HepG2 (cell line): Measurements from ENCODE around the gene S100A7. TPM values are rescaled to one million over a fixed set of nuclear protein-coding genes. Genes with fewer than 3 reads are reported as not detected.

ENCODE experiments used
- ATAC-seq: fragments of 200-7000 bp; cut with Tn5 transposase; 3 replicates; pipeline ENCODE4 v1.9.1; 2020; ENCODE audit warnings: mild to moderate bottlenecking, moderate library complexity
- BruUV-seq: library from RNA; stranded (reverse); fragments of 400-500 nt; replicated peaks from 2 replicates; lab custom pipeline; 2021; lab: Mats Ljungman, UMichigan
- CTCF ChIA-PET: fragments of 300-600 bp; formaldehyde crosslinking; extraction: SDS; loops from one replicate; lab custom pipeline; 2021; ENCODE audit warnings: low total read pairs, inconsistent platforms, low intra/inter-chr PET ratio; lab: Yijun Ruan, JAX
- POLR2A ChIA-PET: fragments of 350-600 bp; sonication (Branson Sonifier 250); formaldehyde crosslinking; loops from one replicate; lab custom pipeline; 2020; ENCODE audit warnings: antibody characterized with exemption, inconsistent platforms; lab: Yijun Ruan, JAX
- DNase-seq: peaks from one replicate; pipeline ENCODE4 v3.0.0-alpha.2; 2015; ENCODE audit warnings: low spot score
- FAIRE-seq: peaks from 3 replicates; lab custom pipeline; 2011; peaks lifted over from hg19 to GRCh38; lab: Jason Lieb, UNC
- H2AFZ ChIP-seq: one replicate; pipeline ENCODE4 v1.6.1; 2011; ENCODE audit warnings: low read length, inconsistent platforms
- H3K27ac ChIP-seq: fragments of 300-600 bp; 3 replicates; pipeline ENCODE4 v1.8.0; 2011; ENCODE audit warnings: mixed run types, mild to moderate bottlenecking, mixed read lengths, low read length, inconsistent platforms; ENCODE audit not compliant: insufficient read depth; ENCODE audit errors: extremely low read length
- H3K27me3 ChIP-seq, 2 experiments: fragments of 200-600 bp in 1 of 2; 2 replicates in 1 of 2; 3 replicates in 1 of 2; pipeline versions ENCODE4 v1.6.0 to v1.8.0; 2011; ENCODE audit warnings: low read length in 2 of 2, mild to moderate bottlenecking in 2 of 2, moderate library complexity in 2 of 2, inconsistent platforms in 1 of 2; ENCODE audit not compliant: insufficient read depth in 2 of 2, control insufficient read depth in 1 of 2
- H3K36me3 ChIP-seq, 2 experiments: fragments of 200-600 bp in 1 of 2; replicated peaks in 1 of 2; 2 replicates in 1 of 2; 3 replicates in 1 of 2; pipeline versions ENCODE4 v1.5.1 to v1.8.0; 2011; ENCODE audit warnings: low read length in 2 of 2, inconsistent platforms in 1 of 2; ENCODE audit not compliant: insufficient read depth in 2 of 2, control insufficient read depth in 1 of 2
- H3K4me1 ChIP-seq: 2 replicates; pipeline ENCODE4 v1.5.1; 2012; ENCODE audit warnings: low read length, inconsistent platforms; ENCODE audit not compliant: insufficient read depth
- H3K4me2 ChIP-seq: 2 replicates; pipeline ENCODE4 v1.6.0; 2011; ENCODE audit warnings: low read depth, low read length, inconsistent platforms
- H3K4me3 ChIP-seq, 3 experiments: fragments of 200-600 bp in 1 of 3; sonication (generic), shearing (Covaris generic) in 1 of 3; replicated peaks in 1 of 3; 2 replicates each; pipeline ENCODE4 v1.5.1; 2011 to 2016; ENCODE audit warnings: low read length in 3 of 3, inconsistent platforms in 2 of 3, low read depth in 2 of 3, mild to moderate bottlenecking in 2 of 3, control low read depth in 1 of 3, mixed read lengths in 1 of 3; ENCODE audit not compliant: insufficient read depth in 1 of 3
- H3K79me2 ChIP-seq: one replicate; pipeline ENCODE4 v1.6.1; 2011; ENCODE audit warnings: low read length, inconsistent platforms; ENCODE audit not compliant: insufficient read depth
- H3K9ac ChIP-seq: 2 replicates; pipeline ENCODE4 v1.6.0; 2011; ENCODE audit warnings: mild to moderate bottlenecking, low read depth, low read length, inconsistent platforms; ENCODE audit not compliant: insufficient read depth
- H3K9me3 ChIP-seq: 2 replicates; pipeline ENCODE4 v1.5.1; 2012; ENCODE audit warnings: mild to moderate bottlenecking, low read length
- H4K20me1 ChIP-seq: 2 replicates; pipeline ENCODE4 v1.6.0; 2011; ENCODE audit warnings: inconsistent platforms, mild to moderate bottlenecking, low read length, moderate library complexity; ENCODE audit not compliant: insufficient read depth
- EEA1 ChIP-seq: sonication (generic); formaldehyde crosslinking; IDR thresholded peaks from 2 replicates; pipeline ENCODE4 v1.5.1; 2020; ENCODE audit warnings: mild to moderate bottlenecking, missing genetic modification reagents, borderline replicate concordance
- KAT8 ChIP-seq: IDR thresholded peaks from 2 replicates; pipeline ENCODE4 v1.6.1; 2016; ENCODE audit warnings: missing genetic modification reagents, missing compliant biosample characterization
- MAZ ChIP-seq, 2 experiments: sonication (generic) in 1 of 2; formaldehyde crosslinking in 1 of 2; IDR thresholded peaks; 2 replicates each; pipeline versions ENCODE4 v1.5.0 to v1.6.1; 2012 to 2020; ENCODE audit warnings: low read depth in 2 of 2, mild to moderate bottlenecking in 2 of 2, borderline replicate concordance in 1 of 2, improper control_type of control experiment in 1 of 2, low read length in 1 of 2, missing genetic modification reagents in 1 of 2, moderate library complexity in 1 of 2
- NFYC ChIP-seq: IDR thresholded peaks from 2 replicates; pipeline ENCODE4 v1.6.1; 2016; ENCODE audit warnings: missing genetic modification reagents, missing compliant biosample characterization
- RORA ChIP-seq: sonication (generic); formaldehyde crosslinking; IDR thresholded peaks from 2 replicates; pipeline ENCODE4 v1.5.0; 2020; ENCODE audit warnings: mild to moderate bottlenecking, missing genetic modification reagents, moderate library complexity
- ZFP82 ChIP-seq: sonication (generic); formaldehyde crosslinking; IDR thresholded peaks from 2 replicates; pipeline ENCODE4 v1.5.1; 2020; ENCODE audit warnings: mild to moderate bottlenecking, missing genetic modification reagents, borderline replicate concordance
- ZNF329 ChIP-seq: sonication (generic); formaldehyde crosslinking; IDR thresholded peaks from 2 replicates; pipeline ENCODE4 v1.9.0; 2021; ENCODE audit warnings: low read depth, mild to moderate bottlenecking, missing genetic modification reagents
- ZNF687 ChIP-seq: sonication (generic); formaldehyde crosslinking; IDR thresholded peaks from 2 replicates; pipeline ENCODE4 v1.5.1; 2020; ENCODE audit warnings: mild to moderate bottlenecking, missing genetic modification reagents, moderate library complexity
- ZNF83 ChIP-seq: sonication (generic); formaldehyde crosslinking; IDR thresholded peaks from 2 replicates; pipeline ENCODE4 v1.4.0; 2020; ENCODE audit warnings: missing genetic modification reagents, mild to moderate bottlenecking, borderline replicate concordance
- ZSCAN31 ChIP-seq: sonication (generic); formaldehyde crosslinking; IDR thresholded peaks from 2 replicates; pipeline ENCODE4 v1.5.0; 2020; ENCODE audit warnings: low read depth, mild to moderate bottlenecking, missing genetic modification reagents
- WGBS: methylation state at CpG from one replicate; pipeline ENCODE4 v1.1.6; 2017; ENCODE audit warnings: low lambda C conversion rate; 5-methylcytosine and 5-hydroxymethylcytosine counted together
- in situ Hi-C: cut with HindIII; loops from 2 replicates; pipeline ENCODE4 v1.10.0; 2017; ENCODE audit warnings: low pct_unique_long_range_greater_than_20kb; ENCODE audit not compliant: extremely low pct_ligation_motif_present
- intact Hi-C: fragments of 100-400 bp; cut with micrococcal nuclease; formaldehyde crosslinking; loops from one replicate; pipeline ENCODE4 v1.10.0; 2022; ENCODE audit not compliant: unreplicated experiment
- polyA plus RNA-seq, 8 experiments: library from polyadenylated mRNA; depleted of rRNA in 3 of 8; stranded (reverse) in 7 of 8; unstranded in 1 of 8; fragments of >200 nt; fragmentation: Illumina TruSeq in 4 of 8; extraction: Trizol in 4 of 8; gene quantifications; 2 replicates each; pipeline versions ENCODE4 v1.2.1 to v1.2.3, GENCODE V29; 2011 to 2016; ENCODE audit warnings: low read depth in 4 of 8, missing spikeins in 1 of 8, mixed read lengths in 1 of 8; ENCODE audit not compliant: insufficient read depth in 1 of 8
- total RNA-seq, 5 experiments: library from RNA; depleted of rRNA; stranded (reverse); fragments of >200 nt; fragmentation: Illumina TruSeq; extraction: Trizol; gene quantifications; 2 replicates each; pipeline ENCODE4 v1.2.3, GENCODE V29; 2016; ENCODE audit warnings: low read depth in 1 of 5
- TF ChIP-seq, protein P1 (sequence below): sonication (generic); formaldehyde crosslinking; IDR thresholded peaks from 2 replicates; pipeline ENCODE4 v1.4.0; 2020; ENCODE audit warnings: missing genetic modification reagents

The S100A7 gene
- total and polyA plus RNA-seq, 2 of the 13 experiments (the other 11 are each of a cell fraction or from before 2014, with no cell fraction given): not detected

- TF ChIP-seq, protein P1, sequence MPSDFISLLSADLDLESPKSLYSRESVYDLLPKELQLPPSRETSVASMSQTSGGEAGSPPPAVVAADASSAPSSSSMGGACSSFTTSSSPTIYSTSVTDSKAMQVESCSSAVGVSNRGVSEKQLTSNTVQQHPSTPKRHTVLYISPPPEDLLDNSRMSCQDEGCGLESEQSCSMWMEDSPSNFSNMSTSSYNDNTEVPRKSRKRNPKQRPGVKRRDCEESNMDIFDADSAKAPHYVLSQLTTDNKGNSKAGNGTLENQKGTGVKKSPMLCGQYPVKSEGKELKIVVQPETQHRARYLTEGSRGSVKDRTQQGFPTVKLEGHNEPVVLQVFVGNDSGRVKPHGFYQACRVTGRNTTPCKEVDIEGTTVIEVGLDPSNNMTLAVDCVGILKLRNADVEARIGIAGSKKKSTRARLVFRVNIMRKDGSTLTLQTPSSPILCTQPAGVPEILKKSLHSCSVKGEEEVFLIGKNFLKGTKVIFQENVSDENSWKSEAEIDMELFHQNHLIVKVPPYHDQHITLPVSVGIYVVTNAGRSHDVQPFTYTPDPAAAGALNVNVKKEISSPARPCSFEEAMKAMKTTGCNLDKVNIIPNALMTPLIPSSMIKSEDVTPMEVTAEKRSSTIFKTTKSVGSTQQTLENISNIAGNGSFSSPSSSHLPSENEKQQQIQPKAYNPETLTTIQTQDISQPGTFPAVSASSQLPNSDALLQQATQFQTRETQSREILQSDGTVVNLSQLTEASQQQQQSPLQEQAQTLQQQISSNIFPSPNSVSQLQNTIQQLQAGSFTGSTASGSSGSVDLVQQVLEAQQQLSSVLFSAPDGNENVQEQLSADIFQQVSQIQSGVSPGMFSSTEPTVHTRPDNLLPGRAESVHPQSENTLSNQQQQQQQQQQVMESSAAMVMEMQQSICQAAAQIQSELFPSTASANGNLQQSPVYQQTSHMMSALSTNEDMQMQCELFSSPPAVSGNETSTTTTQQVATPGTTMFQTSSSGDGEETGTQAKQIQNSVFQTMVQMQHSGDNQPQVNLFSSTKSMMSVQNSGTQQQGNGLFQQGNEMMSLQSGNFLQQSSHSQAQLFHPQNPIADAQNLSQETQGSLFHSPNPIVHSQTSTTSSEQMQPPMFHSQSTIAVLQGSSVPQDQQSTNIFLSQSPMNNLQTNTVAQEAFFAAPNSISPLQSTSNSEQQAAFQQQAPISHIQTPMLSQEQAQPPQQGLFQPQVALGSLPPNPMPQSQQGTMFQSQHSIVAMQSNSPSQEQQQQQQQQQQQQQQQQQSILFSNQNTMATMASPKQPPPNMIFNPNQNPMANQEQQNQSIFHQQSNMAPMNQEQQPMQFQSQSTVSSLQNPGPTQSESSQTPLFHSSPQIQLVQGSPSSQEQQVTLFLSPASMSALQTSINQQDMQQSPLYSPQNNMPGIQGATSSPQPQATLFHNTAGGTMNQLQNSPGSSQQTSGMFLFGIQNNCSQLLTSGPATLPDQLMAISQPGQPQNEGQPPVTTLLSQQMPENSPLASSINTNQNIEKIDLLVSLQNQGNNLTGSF (CRISPR knock-in tag): no peak
These were observed 31.7 kb downstream of the S100A7 start (continued) for GRCh38 chr1:153428791-153429190.

DNA sequence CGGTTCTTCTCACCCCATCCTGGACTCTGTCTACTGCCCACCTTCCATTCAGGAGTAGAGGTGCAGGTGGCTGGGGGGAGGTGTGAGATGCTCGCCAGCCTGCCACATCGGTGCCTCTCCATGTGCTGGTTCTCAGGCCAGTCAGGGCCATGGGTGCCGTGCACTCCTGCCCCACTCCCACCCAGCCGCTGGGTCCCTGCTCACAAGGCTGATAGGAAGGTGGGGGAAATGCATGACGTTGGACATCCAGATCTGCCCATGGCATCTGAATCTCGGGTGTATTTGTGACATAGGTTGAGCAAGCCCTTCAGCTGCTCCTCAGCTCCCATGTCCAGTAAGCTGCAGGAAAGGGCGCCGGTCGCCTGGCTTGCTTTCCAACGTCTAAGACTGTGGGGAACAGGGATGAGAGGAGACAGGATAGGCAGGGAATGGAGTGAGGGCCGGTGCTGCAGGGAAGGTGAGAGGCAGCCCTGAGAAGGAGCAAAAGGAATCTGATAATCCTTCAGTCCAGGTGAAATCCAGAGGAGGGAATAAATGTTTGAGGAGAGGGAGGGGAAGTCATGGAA lies 32.3 kb downstream of the S100A7 start:
- Histone ChIP-seq H3K4me1 (no peaks in the 10 kb centered on the region), H3K79me2 (no peaks in the 10 kb centered on the region), H2AFZ (no peak overlapping the region), H3K4me2 (no peak overlapping the region), H3K4me3 (no peak overlapping the region), H4K20me1 (no peaks in the 10 kb centered on the region), H3K9me3 (no peaks in the 10 kb centered on the region), H3K27ac (no peak overlapping the region), H3K9ac (no peak overlapping the region), H3K36me3 (no peaks in the 10 kb centered on the region), H3K27me3 (no peaks in the 10 kb centered on the region)
- no peak for ATAC-seq
- in situ Hi-C loops (no loop called here), intact Hi-C loops (no loop called here)
- 2% methylated on average over 11 of the region's 12 CpGs for whole genome bisulfite sequencing
- BruUV-seq: no TSS peak
- DNase-seq: no peak
- ChIA-PET POLR2A (no interaction called here), CTCF (no interaction called here)
- no peak for FAIRE-seq
- TF ChIP-seq ZNF83 (no peak), ZFP82 (no peak), KAT8 (CRISPR knock-in tag) (no peak), ZNF329 (CRISPR knock-in tag) (no peak), ZSCAN31 (no peak), MAZ (IDR thresholded peaks at IDR 0.05; ENCODE audit: borderline replicate concordance, low read depth, low read length) (no peak), MAZ (CRISPR knock-in tag; IDR thresholded peaks at IDR 0.05; ENCODE audit: low read depth) (no peak), EEA1 (no peak), RORA (CRISPR knock-in tag) (no peak), NFYC (CRISPR knock-in tag) (no peak), ZNF687 (no peak)
